Heart left ventricle (tissue), 16 donors: Measurements from ENCODE around the gene PSTPIP1. TPM values are rescaled to one million over a fixed set of nuclear protein-coding genes. Genes with fewer than 3 reads are reported as not detected.

ENCODE experiments used
- ATAC-seq, 4 donors: fragments of 200-7000 bp; cut with Tn5 transposase; one replicate each; pipeline ENCODE4 v1.9.1; 2020 to 2022; ENCODE audit warnings: moderate library complexity in 4 of 4, mild to moderate bottlenecking in 3 of 4, moderate number of reproducible peaks in 1 of 4
- DNase-seq, 5 donors: peaks; one replicate each; pipeline ENCODE4 v3.0.0-alpha.2; 2020
- H3K27ac ChIP-seq, 12 donors: fragments of 200-600 bp; sonication (generic) in 4 of 12; one replicate each; pipeline versions ENCODE4 v1.5.0 to v1.8.0; 2016 to 2022; ENCODE audit warnings: mild to moderate bottlenecking in 2 of 12
- H3K27me3 ChIP-seq, 9 donors: fragments of 200-600 bp; sonication (generic) in 2 of 9; one replicate each; pipeline versions ENCODE4 v1.5.1 to v1.8.0; 2016 to 2022; ENCODE audit warnings: mild to moderate bottlenecking in 3 of 9
- H3K36me3 ChIP-seq, 9 donors: fragments of 200-600 bp; sonication (generic) in 2 of 9; one replicate each; pipeline versions ENCODE4 v1.5.0 to v1.8.0; 2018 to 2022; ENCODE audit warnings: mild to moderate bottlenecking in 2 of 9
- H3K4me1 ChIP-seq, 12 donors: fragments of 200-600 bp; sonication (generic) in 4 of 12; one replicate each; pipeline versions ENCODE4 v1.5.0 to v1.8.0; 2016 to 2022; ENCODE audit warnings: mild to moderate bottlenecking in 3 of 12
- H3K4me3 ChIP-seq, 12 donors: fragments of 200-600 bp; sonication (generic) in 4 of 12; one replicate each; pipeline versions ENCODE4 v1.5.0 to v1.8.0; 2017 to 2022; ENCODE audit warnings: mild to moderate bottlenecking in 9 of 12, moderate library complexity in 4 of 12
- H3K9me3 ChIP-seq, 12 donors: fragments of 200-600 bp; sonication (generic) in 4 of 12; one replicate each; pipeline versions ENCODE4 v1.5.0 to v1.8.0; 2016 to 2022; ENCODE audit warnings: mild to moderate bottlenecking in 1 of 12
- POLR2A ChIP-seq, 2 donors: fragments of 450-650 bp; IDR thresholded peaks; one replicate each; pipeline ENCODE4 v1.6.1; 2017; ENCODE audit warnings: antibody characterized with exemption in 2 of 2, mild to moderate bottlenecking in 2 of 2, moderate library complexity in 2 of 2
- WGBS, 4 donors: extraction: QIAGEN DNeasy Blood & Tissue Kit in 2 of 4; methylation state at CpG; one replicate each; pipeline versions ENCODE4 v1.1.5 to v1.1.7; 2013 to 2018; 5-methylcytosine and 5-hydroxymethylcytosine counted together
- intact Hi-C, 10 donors: fragments of 100-400 bp; cut with DNase I; formaldehyde crosslinking; loops; one replicate each; pipeline versions ENCODE4 v1.11.1 to v1.14.2; 2022
- polyA plus RNA-seq, 2 donors: library from polyadenylated mRNA; stranded (reverse); fragments of 200-250 nt; gene quantifications; one replicate each; pipeline ENCODE4 v1.2.3, GENCODE V29; 2013
- total RNA-seq, 9 donors: library from RNA; depleted of rRNA in 2 of 9; stranded (reverse); fragments of >200 nt in 2 of 9; fragmentation: NEBNext Ultra II Directional in 3 of 9; extraction: Animal tissue kit (Norgen Biotek cat#: 25700) in 3 of 9; gene quantifications; one replicate each; pipeline versions ENCODE4 v1.1.0 to v1.2.4, GENCODE V29; 2016 to 2023
- TF ChIP-seq, protein P1 (sequence below), 12 donors: fragments of 200-600 bp; sonication (generic) in 4 of 12; IDR thresholded peaks; one replicate each; pipeline versions ENCODE4 v1.5.0 to v1.8.0; 2018 to 2022; ENCODE audit warnings: antibody characterized with exemption in 12 of 12, mild to moderate bottlenecking in 5 of 12
- donor health status: ischemic (EF 13 %, LVEDD 7.1; RV severe dilation, severe dysfunction).
- donor health status: healthy with polysubstance abuse.
- donor health status: DM: no; HTN: yes; CAD: no.
- donor health status: DM: no; HTN: no; CAD: no.
- donor health status: ischemic (EF 25% LVEDD 6.9; RV normal size, moderate dysfunction).
- donor health status: ischemic (EF 25% LVEDD 5.7; RV mildly dilated, moderate dysfunction).
- donor health status: healthy.
- donor health status: DM: yes; HTN: yes; CAD: no.
- donor health status: ischemic (EF 35%, LVEDD 5.7; RV mildly dilated, moderate dysfunction).
- donor health status: nonischemic (EF 11% LVEDD 7.7; RV severe dilation, severe dysfunction).
- donor health status: DM: yes; HTN: yes; CAD: no.
- donor health status: PGD.
- donor health status: ischemic (EF 29% LVEDD 5.4; RV normal size, mild dysfunction).
- donor health status: nonischemic (EF 23%, LVEDD 6.1; RV moderate dilation, normal function).

The PSTPIP1 gene
- total and polyA plus RNA-seq, 11 donors, result 1.3 to 17.2 (median 2.9) TPM

DNA sequence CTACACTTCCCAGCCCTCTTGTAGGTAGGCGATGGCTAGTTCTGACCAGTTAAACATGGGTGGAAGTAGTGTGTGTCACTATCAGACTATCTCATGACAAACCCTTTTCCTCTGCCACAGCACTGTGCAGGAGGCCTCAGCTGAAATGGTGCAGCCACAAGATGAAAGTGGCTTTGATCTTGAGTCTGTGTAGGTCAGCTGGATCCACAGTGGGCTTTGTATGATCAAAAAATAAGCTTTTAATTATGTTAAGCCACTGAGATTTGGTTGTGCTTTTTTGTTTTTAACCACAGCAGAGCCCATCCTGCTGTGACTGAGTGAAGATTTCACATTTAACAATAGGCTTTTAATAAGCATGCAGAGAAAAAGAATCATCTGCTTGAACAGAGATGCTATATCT, 43.7 kb upstream of the PSTPIP1 start:
- ATAC-seq (no peak), DNase-seq (no peak)
- no peak overlapping the region for H3K4me3 ChIP-seq
- no peaks in the 10 kb centered on the region for H3K27me3 ChIP-seq
- TF ChIP-seq, protein P1, sequence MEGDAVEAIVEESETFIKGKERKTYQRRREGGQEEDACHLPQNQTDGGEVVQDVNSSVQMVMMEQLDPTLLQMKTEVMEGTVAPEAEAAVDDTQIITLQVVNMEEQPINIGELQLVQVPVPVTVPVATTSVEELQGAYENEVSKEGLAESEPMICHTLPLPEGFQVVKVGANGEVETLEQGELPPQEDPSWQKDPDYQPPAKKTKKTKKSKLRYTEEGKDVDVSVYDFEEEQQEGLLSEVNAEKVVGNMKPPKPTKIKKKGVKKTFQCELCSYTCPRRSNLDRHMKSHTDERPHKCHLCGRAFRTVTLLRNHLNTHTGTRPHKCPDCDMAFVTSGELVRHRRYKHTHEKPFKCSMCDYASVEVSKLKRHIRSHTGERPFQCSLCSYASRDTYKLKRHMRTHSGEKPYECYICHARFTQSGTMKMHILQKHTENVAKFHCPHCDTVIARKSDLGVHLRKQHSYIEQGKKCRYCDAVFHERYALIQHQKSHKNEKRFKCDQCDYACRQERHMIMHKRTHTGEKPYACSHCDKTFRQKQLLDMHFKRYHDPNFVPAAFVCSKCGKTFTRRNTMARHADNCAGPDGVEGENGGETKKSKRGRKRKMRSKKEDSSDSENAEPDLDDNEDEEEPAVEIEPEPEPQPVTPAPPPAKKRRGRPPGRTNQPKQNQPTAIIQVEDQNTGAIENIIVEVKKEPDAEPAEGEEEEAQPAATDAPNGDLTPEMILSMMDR (IDR thresholded peaks at IDR 0.05), result no peak
- no peak for TF ChIP-seq POLR2A (IDR thresholded peaks at IDR 0.05)
- no peaks in the 10 kb centered on the region for H3K9me3 ChIP-seq
- WGBS, 4 donors, result 83 to 93% (median 91%) methylated on average over 1 of the region's 1 CpG
- intact Hi-C loops, result no loop called here
- H3K4me1 ChIP-seq, result no peaks in the 10 kb centered on the region
- H3K27ac ChIP-seq, result no peak overlapping the region
- H3K36me3 ChIP-seq, result peaks cover 0 to 53% (median 34%) of the 10 kb centered on the region in 9 donors

GRCh38 chr15:76953913-76954312, 41.0 kb upstream of the PSTPIP1 start:
- no peaks in the 10 kb centered on the region for H3K27me3 ChIP-seq
- 59 to 68% (median 64%) methylated on average over 3 of the region's 3 CpGs for WGBS, 4 donors
- no peaks in the 10 kb centered on the region for H3K9me3 ChIP-seq
- intact Hi-C loops, result no loop called here
- H3K36me3 ChIP-seq, result peaks cover 0 to 29% (median 16%) of the 10 kb centered on the region in 9 donors
- DNase-seq, result no peak
- no peaks in the 10 kb centered on the region for H3K4me1 ChIP-seq
- H3K4me3 ChIP-seq, result no peak overlapping the region
- H3K27ac ChIP-seq, result no peak overlapping the region
- ATAC-seq, result no peak
- TF ChIP-seq, protein P1 (IDR thresholded peaks at IDR 0.05), result no peak
- TF ChIP-seq POLR2A (IDR thresholded peaks at IDR 0.05), result no peak

DNA sequence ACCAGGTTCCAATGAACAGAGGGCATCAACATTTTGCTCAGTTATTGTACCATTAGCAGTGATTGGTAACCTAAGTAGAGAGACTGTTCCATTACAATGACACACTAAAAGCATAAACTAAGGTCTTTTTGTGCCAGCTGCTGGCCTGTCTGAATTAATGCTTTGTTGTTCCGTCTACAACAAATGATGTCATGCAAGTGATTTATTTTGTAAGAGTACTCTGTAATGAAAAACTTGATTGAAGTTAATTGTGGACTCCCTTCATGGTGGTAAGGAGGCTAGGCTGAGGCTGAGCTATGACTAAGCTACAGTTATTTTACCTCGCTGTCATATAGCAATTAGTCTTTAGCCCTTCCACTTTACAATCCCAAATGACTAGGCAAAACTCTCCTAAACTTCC, 40.2 kb upstream of the PSTPIP1 start:
- H3K4me1 ChIP-seq, result no peaks in the 10 kb centered on the region
- no peak overlapping the region for H3K27ac ChIP-seq
- H3K9me3 ChIP-seq, result no peaks in the 10 kb centered on the region
- WGBS, 4 donors, result 81 to 90% (median 86%) methylated on average over 2 of the region's 2 CpGs
- DNase-seq, result no peak
- intact Hi-C loops, result no loop called here
- ATAC-seq, result no peak
- H3K4me3 ChIP-seq, result no peak overlapping the region
- H3K27me3 ChIP-seq, result no peaks in the 10 kb centered on the region
- peaks cover 0 to 20% (median 9%) of the 10 kb centered on the region in 9 donors for H3K36me3 ChIP-seq
- TF ChIP-seq POLR2A (IDR thresholded peaks at IDR 0.05), result no peak
- TF ChIP-seq, protein P1 (IDR thresholded peaks at IDR 0.05), result no peak

DNA sequence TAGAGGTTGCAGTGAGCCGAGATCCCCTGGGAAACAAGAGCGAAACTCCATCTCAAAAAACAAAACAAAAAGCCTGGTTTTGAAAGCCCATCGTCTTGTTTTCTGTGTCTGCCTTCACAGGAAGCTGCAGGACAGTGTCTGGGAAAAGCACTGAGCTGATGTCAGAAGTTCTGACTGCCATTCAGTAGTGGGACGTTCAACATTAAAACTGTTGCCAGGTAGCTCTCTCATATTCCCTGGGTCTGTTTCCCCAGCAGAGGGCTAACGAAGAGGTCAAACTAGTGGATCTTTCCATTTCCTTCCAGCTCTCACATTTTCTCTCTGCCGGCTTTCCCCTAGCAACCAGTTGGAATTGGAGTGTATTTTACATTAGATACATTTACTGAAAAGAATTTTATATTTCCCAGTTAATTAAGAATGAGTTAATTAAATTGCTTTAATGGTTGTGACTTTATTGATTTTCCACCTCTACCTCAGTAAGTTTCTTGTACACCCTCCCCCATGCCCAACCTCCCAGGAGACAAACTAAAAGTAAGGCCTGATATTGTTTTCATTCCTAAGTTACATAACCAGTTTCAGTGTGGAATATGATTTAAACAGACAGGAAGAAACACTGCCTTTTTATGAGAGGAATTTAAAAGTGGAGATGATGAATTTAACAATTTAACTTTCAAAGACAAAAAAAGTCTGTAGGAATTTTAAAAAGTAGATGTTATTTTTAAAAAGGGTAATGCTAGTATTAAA, 33.5 kb upstream of the PSTPIP1 start:
- peak overlapping the region in 5 of 12 donors; percentile 31 to 75 (median 48) for H3K27ac ChIP-seq
- intact Hi-C loops, result no loop called here
- 47 to 59% (median 49%) methylated on average over 6 of the region's 6 CpGs for WGBS, 4 donors

More for the DNA sequence above, 33.5 kb upstream of the PSTPIP1 start:
- no peak for TF ChIP-seq POLR2A (IDR thresholded peaks at IDR 0.05)
- TF ChIP-seq, protein P1 (IDR thresholded peaks at IDR 0.05), result peak in 1 of 12 donors; percentile 17
- H3K36me3 ChIP-seq, result no peaks in the 10 kb centered on the region
- no peaks in the 10 kb centered on the region for H3K9me3 ChIP-seq
- H3K4me3 ChIP-seq, result no peak overlapping the region
- H3K27me3 ChIP-seq, result no peaks in the 10 kb centered on the region
- ATAC-seq (peak in 2 of 4 donors; percentile 33 to 65), DNase-seq (no peak)
- peaks cover 0 to 35% (median 9%) of the 10 kb centered on the region in 12 donors for H3K4me1 ChIP-seq
